NCI-H748 treated with DMSO at 0.1 percent for 48 hours (cell line): ENCODE data around the gene DGKE.

Experiments
- DNase-seq: peaks from one replicate; lab custom pipeline; 2025; lab: John Stamatoyannopoulos, UW

The DGKE gene

GRCh38 chr17:56914581-56915273 lies 80.8 kb downstream of the DGKE start:
- DNase-seq, result no peak

GRCh38 chr17:56917559-56918296 lies 83.8 kb downstream of the DGKE start:
- no peak for DNase-seq

GRCh38 chr17:56918916-56919315 lies 85.0 kb downstream of the DGKE start:
- no peak for DNase-seq
